ENCODE data around the gene VSTM2B.

- no peak for TF ChIP-seq CTCF (optimal IDR thresholded peaks at IDR 0.05 in 1 of 3, IDR thresholded peaks at IDR 0.05 in 1 of 3, conservative IDR thresholded peaks at IDR 0.05 in 1 of 3; ENCODE audit: extremely low read depth in 1 of 3, insufficient read depth in 2 of 3, low read length in 3 of 3)
- no peak for TF ChIP-seq EZH2 (IDR thresholded peaks at IDR 0.05; ENCODE audit: low read length)
Observed at GRCh38 chr19:29533578-29534544, 8.1 kb downstream of the VSTM2B start.
